Right kidney (tissue), 1 donor: Measurements from ENCODE around the gene PLEKHM1.
"Not testable (repeated sequence)": the region's sequence is repeated elsewhere in the genome, so short reads cannot be mapped to it uniquely, and the experiment has no call there.

Experiments
- DNase-seq: peaks from one replicate; pipeline ENCODE4 v3.0.0-alpha.2; 2016

PLEKHM1 gene

GRCh38 chr17:45441526-45442310 lies 48.8 kb downstream of the PLEKHM1 start:
- no peak for DNase-seq

- DNase-seq = not testable (repeated sequence)
Measured at GRCh38 chr17:45440839-45441515, 49.5 kb downstream of the PLEKHM1 start.

- DNase-seq = no peak
Measured at GRCh38 chr17:45440161-45440778, 50.3 kb downstream of the PLEKHM1 start.

GRCh38 chr17:45438931-45439610 lies 51.5 kb downstream of the PLEKHM1 start:
- no peak for DNase-seq

GRCh38 chr17:45437465-45438283 lies 52.8 kb downstream of the PLEKHM1 start:
- no peak for DNase-seq

- DNase-seq = no peak
Measured at GRCh38 chr17:45436625-45437464, 53.7 kb downstream of the PLEKHM1 start.

GRCh38 chr17:45436161-45436560 lies 54.4 kb downstream of the PLEKHM1 start:
- DNase-seq = no peak

GRCh38 chr17:45435481-45435880 lies 55.0 kb downstream of the PLEKHM1 start:
- no peak for DNase-seq

GRCh38 chr17:45433159-45433535 lies 57.4 kb downstream of the PLEKHM1 start:
- no peak for DNase-seq

- peak; percentile 51 for DNase-seq
Measured at GRCh38 chr17:45432405-45433158, 57.9 kb downstream of the PLEKHM1 start, which contains the start of gene ARHGAP27. Gene ARHGAP27, minus strand, starts transcription at chr17:45432870. Its CDS starts 2,591 bp downstream, at chr17:45430279.

- DNase-seq = peak; percentile 78
Measured at GRCh38 chr17:45431531-45432404, 58.8 kb downstream of the PLEKHM1 start.

GRCh38 chr17:45430738-45431530 lies 59.6 kb downstream of the PLEKHM1 start:
- DNase-seq = peak; percentile 60

GRCh38 chr17:45430006-45430737 lies 60.3 kb downstream of the PLEKHM1 start:
- DNase-seq = peak; percentile 45

- DNase-seq = peak; percentile 79
Measured at GRCh38 chr17:45429339-45430005, 61.0 kb downstream of the PLEKHM1 start.

GRCh38 chr17:45428931-45429338 lies 61.6 kb downstream of the PLEKHM1 start:
- no peak for DNase-seq

GRCh38 chr17:45428050-45428617 lies 62.4 kb downstream of the PLEKHM1 start:
- DNase-seq = peak; percentile 81
